ENCODE data around the gene NSL1.

DNA sequence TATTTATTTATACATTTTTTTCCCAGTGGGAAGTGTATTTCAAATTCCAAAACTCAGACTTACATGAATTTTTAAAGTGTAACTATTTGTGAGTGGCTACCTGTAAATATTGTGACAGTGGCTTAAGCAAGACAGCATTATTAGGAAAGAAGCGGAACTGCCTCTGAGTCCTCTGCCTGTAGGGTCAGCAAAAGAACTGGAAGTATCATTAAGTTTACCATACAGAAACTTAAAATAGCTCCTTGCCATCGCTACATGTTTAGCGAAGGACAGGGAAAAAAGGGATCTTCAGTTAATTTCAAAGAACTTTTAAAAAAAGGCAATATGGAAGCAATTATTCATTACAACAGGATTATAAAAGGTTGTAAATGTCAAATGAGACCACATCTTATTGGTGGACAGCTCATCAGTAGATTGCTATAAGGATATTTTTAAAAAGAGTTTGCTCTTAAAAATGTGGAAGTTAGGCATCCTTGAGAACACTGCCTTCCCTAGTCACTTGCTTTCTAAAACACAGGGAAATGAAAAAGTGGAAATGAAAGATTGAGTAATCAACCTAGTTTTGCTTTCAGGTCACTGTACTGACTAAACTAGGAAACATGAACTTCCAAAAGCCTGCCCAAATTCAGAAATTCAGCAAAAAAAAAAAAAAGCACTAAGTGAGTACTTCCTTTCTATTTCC lies 39.2 kb downstream of the NSL1 start:
- no peak for TF ChIP-seq POLR2A (IDR thresholded peaks at IDR 0.05; ENCODE audit: extremely low read depth, insufficient read length)
- TF ChIP-seq, protein P1, sequence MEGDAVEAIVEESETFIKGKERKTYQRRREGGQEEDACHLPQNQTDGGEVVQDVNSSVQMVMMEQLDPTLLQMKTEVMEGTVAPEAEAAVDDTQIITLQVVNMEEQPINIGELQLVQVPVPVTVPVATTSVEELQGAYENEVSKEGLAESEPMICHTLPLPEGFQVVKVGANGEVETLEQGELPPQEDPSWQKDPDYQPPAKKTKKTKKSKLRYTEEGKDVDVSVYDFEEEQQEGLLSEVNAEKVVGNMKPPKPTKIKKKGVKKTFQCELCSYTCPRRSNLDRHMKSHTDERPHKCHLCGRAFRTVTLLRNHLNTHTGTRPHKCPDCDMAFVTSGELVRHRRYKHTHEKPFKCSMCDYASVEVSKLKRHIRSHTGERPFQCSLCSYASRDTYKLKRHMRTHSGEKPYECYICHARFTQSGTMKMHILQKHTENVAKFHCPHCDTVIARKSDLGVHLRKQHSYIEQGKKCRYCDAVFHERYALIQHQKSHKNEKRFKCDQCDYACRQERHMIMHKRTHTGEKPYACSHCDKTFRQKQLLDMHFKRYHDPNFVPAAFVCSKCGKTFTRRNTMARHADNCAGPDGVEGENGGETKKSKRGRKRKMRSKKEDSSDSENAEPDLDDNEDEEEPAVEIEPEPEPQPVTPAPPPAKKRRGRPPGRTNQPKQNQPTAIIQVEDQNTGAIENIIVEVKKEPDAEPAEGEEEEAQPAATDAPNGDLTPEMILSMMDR (IDR thresholded peaks at IDR 0.05; ENCODE audit: low read depth, low read length), result no peak

All from NB4 (cell line).